Stimulated activated naive CD4-positive, alpha-beta T cell treated with Interleukin-2 at 50 U/mL for 16 hours (primary cell): ENCODE results near the gene THY1.
"Not testable (repeated sequence)": the region's sequence is repeated elsewhere in the genome, so short reads cannot be mapped to it uniquely, and the experiment has no call there.

ENCODE experiments used
- DNase-seq: peaks from one replicate; lab custom pipeline; 2025; lab: John Stamatoyannopoulos, UW

The THY1 gene

DNA sequence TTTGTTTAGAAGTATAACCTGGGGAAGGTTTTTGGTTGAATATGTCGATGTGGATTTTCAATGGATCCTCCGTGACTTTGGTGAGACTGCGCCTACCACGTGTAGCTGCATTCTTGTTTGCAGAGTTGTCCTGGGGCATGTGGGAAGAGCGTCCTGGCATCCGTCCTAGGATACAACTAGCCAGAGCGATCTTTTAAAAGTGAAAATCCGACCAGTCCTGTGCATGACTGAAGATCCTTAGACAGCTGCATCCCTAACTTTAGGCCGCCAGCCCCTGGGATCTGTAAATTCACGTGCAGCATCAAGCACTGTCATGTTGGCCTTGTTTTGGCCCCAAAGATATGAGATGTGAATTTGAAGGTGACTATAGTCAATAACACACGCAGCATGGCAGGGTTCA lies 22.4 kb upstream of the THY1 start:
- no peak for DNase-seq

GRCh38 chr11:119441898-119442243 lies 18.9 kb upstream of the THY1 start:
- DNase-seq = no peak

DNA sequence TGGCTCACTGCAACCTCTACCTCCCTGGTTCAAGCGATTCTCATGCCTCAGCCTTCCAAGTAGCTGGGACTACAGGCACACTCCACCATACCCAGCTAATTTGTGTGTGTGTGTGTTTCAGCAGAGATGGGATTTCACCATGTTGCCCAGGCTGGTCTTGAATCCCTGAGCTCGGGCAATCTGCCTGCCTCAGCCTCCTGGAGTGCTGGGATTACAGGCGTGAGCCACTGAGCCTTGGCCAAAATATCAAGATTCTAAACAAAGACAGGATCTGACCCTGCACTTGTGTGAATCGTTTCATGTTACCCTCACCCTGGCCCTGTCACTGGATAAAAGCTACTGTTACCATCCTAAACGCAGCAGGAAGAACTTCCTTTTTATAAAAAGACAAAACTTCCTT lies 15.6 kb upstream of the THY1 start:
- DNase-seq = no peak

DNA sequence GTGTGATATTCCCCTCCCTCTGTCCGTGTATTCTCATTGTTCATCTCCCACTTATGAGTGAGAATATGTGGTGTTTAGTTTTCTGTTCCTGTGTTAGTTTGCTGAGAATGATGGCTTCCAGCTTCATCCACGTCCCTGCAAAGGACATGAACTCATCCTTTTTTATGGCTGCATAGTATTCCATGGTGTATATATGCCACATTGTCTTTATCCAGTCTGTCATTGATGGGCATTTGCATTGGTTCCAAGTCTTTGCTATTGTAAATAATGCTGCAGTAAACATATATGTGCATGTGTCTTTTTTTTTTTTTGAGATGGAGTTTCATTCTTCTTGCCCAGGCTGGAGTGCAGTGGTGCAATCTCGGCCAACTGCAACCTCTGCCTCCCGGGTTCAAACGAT lies 14.5 kb upstream of the THY1 start:
- not testable (repeated sequence) for DNase-seq

DNA sequence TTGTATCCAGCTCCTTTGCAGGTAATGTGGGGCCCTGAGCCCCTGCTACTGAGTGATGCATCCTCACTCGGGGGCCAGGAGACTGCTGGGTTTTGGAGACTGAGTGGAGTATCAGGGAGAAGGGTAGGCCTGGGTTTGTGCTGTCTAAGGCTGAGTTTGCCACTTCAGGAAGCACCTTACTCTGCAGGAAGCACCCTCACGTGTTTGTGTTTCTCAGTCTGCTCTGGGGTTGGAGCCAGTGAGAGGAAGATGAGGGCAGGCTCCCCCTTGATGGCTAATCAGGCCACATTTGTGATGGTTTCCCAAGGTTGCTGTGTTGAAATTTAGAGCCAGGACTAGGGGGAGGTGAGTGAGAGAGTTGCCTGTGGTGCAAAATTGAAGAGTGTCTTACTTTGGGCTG lies 13.7 kb upstream of the THY1 start:
- no peak for DNase-seq

DNA sequence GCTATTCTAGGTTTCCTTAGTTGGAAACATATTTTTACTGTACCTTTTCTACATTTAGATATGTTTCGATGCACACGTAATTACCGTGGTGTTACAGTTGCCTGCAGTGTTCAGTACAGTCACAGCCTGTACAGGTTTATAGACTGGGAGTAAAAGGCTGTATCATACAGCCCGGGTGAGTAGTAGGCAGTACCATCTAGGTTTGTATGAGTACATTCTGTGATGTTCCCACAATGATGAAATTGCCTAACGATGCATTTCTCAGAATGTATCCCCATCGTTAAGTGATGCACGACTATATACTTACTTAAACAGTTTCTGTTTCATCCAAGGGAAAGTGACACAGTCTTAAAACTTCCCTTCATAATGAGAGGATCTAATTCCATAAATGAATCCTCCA lies 13.1 kb upstream of the THY1 start:
- no peak for DNase-seq

- no peak for DNase-seq
Measured at GRCh38 chr11:119434591-119435330, 11.8 kb upstream of the THY1 start.

DNA sequence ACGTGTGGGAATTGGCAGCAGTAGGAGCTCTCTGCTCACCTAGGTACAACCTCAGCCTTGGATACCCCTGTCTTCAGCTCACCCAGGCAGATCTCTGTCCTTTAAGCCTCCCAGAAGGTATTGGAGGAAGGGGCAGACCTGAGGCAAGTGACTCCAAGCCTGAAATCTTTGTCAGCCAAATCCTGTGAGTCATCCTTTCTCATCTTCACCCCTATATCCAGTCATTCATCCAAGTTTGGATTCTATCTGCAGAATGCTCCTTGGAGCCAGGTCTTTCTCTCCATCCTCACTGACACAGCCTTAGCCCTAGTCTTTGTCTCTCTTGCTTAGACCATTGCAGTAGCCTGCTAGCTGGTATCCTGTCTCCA lies 10.4 kb upstream of the THY1 start:
- no peak for DNase-seq

DNA sequence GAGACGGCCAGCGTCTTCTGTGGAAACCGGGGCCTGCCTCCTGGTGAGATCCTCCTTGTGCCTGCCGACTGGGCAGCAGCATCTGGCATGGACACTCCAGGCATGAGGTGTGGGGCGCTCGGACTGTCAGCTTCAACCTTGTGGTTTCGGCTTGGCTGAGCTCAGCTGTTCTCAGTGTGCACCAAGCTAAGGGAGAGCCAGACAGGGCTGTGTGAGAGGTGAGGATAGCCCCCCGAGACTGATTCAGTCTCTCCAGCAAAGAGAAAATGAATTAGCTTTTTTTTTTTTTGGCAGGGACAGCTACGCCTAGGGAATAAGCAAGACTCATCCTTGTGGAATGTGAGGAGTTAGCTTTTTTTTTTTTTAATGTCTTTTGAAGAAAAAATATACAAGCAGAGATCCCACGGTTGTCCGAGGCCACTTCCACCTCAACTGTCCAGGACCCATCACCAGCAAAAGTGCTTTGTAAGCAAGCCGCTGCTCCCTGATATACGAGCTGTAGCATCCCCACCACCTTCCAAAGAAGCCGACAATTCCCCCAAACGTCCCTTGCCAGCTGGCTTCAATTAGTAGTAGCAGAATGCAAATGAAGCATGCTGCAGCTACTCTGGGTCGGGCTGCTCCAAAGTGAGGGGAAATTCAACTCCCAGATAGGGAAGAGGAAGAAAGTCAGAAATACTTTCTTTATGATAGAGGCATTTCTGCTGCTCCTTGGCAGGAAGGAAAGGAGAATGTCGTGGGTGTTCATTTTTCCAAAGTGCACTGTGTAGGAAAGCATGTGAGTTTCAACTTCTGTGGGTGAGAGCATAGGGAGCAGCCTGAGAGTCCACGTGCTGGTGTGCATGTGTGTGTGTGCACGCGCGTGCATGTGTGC lies 9.7 kb upstream of the THY1 start:
- no peak for DNase-seq

DNA sequence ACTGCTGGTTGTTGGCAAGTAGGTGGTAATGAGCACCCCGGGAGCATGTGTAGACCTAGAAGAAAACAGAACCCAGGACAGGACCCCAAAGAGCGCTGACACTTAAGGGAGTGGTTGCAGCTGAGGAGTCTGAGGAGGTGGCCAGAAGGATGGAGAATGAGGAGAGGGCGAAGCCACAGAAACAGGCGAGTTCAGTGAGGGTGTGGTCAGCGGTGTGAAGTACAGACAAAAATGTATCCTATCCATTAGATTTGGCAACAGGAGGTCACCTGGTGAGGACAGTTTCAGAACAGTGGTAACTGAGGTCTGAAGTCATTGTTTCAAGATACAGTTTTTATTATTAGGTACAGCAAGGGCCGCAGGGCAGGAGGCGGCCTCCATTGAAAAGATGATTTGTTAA lies 8.6 kb upstream of the THY1 start:
- no peak for DNase-seq

GRCh38 chr11:119427279-119427678 lies 4.3 kb upstream of the THY1 start:
- DNase-seq = no peak

DNA sequence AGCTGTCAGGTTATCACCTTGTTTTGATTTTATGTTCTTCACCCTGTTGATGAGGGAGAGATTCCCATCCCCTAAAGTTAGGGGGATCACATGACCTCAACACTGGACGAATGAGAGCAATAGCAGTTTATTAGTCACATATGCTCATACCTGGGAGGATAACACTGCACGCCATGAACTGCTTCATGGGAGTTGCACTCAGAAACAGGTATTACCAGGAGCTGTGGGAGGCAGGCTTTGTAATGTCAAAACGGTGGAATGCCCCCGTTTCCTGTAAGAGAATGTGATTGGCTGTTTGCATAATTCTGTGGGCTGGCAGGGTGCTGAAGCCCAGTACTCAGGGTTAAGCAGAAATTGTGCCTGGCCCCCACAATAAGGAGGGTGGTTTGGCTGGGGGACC lies 3.2 kb upstream of the THY1 start:
- no peak for DNase-seq

DNA sequence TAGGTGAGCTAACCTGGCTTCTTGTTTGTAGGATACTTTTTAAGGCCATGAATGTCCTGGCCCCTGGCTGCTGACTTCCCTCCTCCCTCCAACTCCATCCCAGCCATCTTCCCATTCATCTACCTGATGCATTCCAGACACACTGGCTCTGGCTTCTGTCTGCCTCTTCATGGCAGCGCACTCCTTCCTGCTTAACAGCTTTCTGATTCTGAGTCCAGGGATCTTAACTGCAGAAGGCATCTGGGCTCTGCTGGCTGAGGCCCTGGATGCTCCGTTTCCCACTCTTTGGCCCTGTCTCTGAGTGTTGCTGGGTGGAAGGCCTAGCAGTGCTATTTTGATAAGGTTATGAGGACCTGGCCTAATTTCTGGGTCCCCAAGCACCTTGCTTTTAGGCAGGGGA lies 1.8 kb upstream of the THY1 start:
- DNase-seq = no peak

DNA sequence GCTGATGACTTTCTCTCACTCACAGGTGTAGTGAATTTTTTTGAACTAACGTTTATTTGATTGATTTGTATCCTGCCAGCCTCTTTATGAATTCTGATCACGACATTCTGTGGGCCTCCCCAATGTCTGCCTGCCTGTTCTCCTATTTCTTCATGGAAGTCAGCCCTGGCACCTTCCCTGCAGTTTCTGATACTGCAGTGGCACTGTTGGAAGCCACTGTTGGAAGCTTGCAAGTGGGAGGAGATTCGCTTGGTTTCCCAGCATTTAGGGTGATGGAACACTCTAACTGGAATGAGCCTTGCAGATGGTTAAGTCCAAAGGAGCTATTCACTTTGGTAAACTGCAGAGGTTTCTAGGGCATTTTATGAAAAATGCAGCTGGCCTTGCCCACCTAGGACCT lies 1.3 kb upstream of the THY1 start:
- no peak for DNase-seq

DNA sequence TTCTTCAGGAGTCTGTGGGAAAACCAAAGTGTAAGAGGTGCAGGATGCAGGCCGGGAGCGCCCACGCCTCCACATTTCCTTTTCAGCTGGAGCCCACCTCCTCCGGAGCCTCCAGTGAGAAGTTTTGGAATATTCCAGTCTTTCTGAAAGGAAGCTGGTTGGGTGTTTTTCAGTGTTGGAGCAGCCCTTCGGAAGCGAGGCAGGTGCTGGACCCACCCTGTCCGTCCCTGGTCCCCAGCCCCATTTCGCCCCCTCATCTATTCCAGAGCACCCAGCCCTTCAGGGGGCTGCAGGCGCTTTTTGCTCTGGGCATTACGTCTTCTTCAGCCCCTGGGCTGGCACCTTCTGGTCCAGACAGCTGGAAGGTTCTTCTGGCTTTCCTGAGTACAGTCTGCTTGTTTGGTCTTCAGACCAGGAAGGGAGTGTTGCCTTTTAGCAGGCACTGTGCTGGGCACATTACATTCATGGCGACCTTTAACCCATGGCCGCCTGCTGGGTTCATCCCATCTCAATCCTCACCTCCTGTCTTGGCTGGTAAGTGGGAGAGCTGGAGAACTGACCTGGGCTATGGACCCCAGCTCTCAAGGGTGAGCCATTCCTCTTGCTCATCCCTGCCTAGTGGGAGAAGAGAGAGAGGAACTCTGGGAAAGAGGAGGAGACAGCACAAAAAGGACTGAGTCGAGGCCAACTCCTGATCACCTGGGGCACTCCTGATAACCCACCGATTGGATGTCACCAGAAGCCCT lies 710 bp upstream of the THY1 start:
- DNase-seq = no peak

- no peak for DNase-seq
Measured at GRCh38 chr11:119421941-119422808, 797 bp downstream of the THY1 start.

GRCh38 chr11:119421351-119421750 lies 1.6 kb downstream of the THY1 start:
- DNase-seq = no peak

GRCh38 chr11:119420631-119421030 lies 2.3 kb downstream of the THY1 start:
- no peak for DNase-seq

DNA sequence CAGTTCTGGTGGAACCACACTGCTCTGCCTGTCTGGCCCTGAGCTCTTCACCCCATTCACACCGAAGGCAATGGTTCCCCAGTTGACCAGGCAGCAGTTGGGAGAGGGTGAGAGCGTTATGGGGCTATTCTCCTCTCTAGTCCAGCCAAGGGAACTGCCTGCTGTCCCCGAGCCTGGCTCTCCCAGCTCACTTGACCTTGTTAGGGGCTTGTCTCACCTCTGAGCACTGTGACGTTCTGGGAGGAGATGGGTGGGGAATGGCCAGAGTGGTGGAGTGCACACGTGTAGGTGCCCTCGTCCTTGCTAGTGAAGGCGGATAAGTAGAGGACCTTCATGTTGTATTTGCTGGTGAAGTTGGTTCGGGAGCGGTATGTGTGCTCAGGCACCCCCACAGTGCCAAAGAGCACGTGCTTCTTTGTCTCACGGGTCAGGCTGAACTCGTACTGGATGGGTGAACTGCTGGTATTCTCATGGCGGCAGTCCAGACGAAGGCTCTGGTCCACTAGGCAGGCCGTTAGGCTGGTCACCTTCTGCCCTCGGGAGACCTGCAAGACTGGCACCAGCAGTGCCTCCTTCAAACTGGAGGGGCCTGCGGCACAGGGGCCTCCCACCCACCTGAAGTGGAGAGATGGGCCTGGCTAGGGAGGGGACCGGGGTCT lies 3.0 kb downstream of the THY1 start:
- DNase-seq = no peak

DNA sequence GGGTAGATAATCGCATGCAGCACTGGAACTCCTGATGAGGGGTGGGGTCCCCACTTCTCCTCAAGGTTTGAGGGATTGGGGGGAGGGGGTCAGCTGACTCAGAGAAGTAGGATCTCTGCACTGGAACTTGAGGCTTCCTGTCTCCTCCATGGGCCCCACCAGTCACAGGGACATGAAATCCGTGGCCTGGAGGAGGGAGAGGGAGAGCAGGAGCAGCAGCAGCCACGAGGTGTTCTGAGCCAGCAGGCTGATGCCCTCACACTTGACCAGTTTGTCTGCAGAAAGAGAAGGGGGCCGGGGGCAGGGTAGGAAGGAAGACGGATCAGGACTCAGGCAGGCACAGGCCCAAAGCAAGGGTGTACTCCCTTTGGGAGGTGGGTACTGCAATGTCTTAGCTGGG lies 3.7 kb downstream of the THY1 start:
- no peak for DNase-seq

DNA sequence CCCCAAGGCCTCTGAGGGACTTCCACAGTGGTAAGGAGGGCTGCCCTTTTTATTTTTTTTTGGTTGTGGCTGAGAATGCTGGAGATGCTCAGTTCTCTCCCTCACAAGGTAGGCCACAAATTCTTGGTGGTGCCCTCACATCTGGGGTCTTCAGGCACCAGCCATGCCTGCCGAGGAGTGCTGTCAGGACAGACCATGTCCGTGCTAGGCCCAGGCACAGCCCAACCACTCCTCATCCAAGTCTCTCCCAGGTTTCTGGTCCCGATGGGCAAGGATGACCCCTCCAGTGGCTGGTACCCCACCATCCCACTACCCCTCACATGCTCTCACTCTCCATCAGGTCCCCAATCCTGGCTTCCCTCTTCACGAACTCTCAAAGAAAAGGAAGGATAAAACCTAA lies 4.2 kb downstream of the THY1 start:
- no peak for DNase-seq
